OCI-LY1 (cell line): Measurements from ENCODE around the gene ACYP2.

Experiments
- H2AFZ ChIP-seq: fragments of 200-600 bp; sonication (generic), shearing (Covaris generic); 2 replicates; pipeline ENCODE4 v1.6.0; 2014; ENCODE audit warnings: antibody characterized with exemption, mild to moderate bottlenecking, low read length
- H3F3A ChIP-seq: fragments of 200-600 bp; sonication (generic), shearing (Covaris generic); 2 replicates; pipeline ENCODE4 v1.6.0; 2014; ENCODE audit warnings: mild to moderate bottlenecking, antibody characterized with exemption, low read length, moderate library complexity; ENCODE audit not compliant: insufficient read depth
- H3K27ac ChIP-seq: fragments of 200-600 bp; sonication (generic); 2 replicates; pipeline ENCODE4 v1.5.1; 2014; ENCODE audit warnings: low read length, mixed run types, mild to moderate bottlenecking, low read depth; ENCODE audit not compliant: poor library complexity, severe bottlenecking
- H3K27me3 ChIP-seq: fragments of 200-600 bp; sonication (generic); 2 replicates; pipeline ENCODE4 v1.6.0; 2014; ENCODE audit warnings: antibody characterized with exemption, mild to moderate bottlenecking, low read length, moderate library complexity; ENCODE audit not compliant: insufficient read depth
- H3K36me3 ChIP-seq: fragments of 200-600 bp; sonication (generic); 2 replicates; pipeline ENCODE4 v1.6.1; 2014; ENCODE audit warnings: mild to moderate bottlenecking, antibody characterized with exemption, low read length, moderate library complexity, mixed read lengths; ENCODE audit not compliant: insufficient read depth
- H3K4me1 ChIP-seq: fragments of 200-600 bp; sonication (generic); 2 replicates; pipeline ENCODE4 v1.5.1; 2014; ENCODE audit warnings: mild to moderate bottlenecking, low read length, moderate library complexity; ENCODE audit not compliant: insufficient read depth, severe bottlenecking
- H3K4me2 ChIP-seq: fragments of 200-600 bp; sonication (generic), shearing (Covaris generic); 2 replicates; pipeline ENCODE4 v1.6.1; 2014; ENCODE audit warnings: low read length
- H3K4me3 ChIP-seq: fragments of 200-600 bp; sonication (generic); 2 replicates; pipeline ENCODE4 v1.5.1; 2014; ENCODE audit warnings: low read length, low read depth, mild to moderate bottlenecking, mixed read lengths; ENCODE audit not compliant: poor library complexity, severe bottlenecking
- H3K79me2 ChIP-seq: fragments of 200-600 bp; shearing (Covaris generic); 2 replicates; pipeline ENCODE4 v1.6.1; 2016; ENCODE audit warnings: mixed run types, low read length, mixed read lengths; ENCODE audit not compliant: insufficient read depth
- H3K9ac ChIP-seq: fragments of 200-600 bp; sonication (generic), shearing (Covaris generic); 2 replicates; pipeline ENCODE4 v1.6.1; 2014; ENCODE audit warnings: mild to moderate bottlenecking, low read length, mixed read lengths
- H3K9me2 ChIP-seq: fragments of 200-600 bp; sonication (generic), shearing (Covaris generic); 2 replicates; pipeline ENCODE4 v1.6.1; 2014; ENCODE audit warnings: low read depth, mild to moderate bottlenecking, low read length, mixed read lengths
- H3K9me3 ChIP-seq: fragments of 200-600 bp; shearing (Covaris generic); 2 replicates; pipeline ENCODE4 v1.6.1; 2014; ENCODE audit warnings: low read length, mixed read lengths
- H4K20me1 ChIP-seq: fragments of 200-600 bp; sonication (generic), shearing (Covaris generic); 2 replicates; pipeline ENCODE4 v1.6.0; 2016; ENCODE audit warnings: mild to moderate bottlenecking, low read length; ENCODE audit not compliant: insufficient read depth
- CTCF ChIP-seq: fragments of 200-600 bp; sonication (generic), shearing (Covaris generic); IDR thresholded peaks from 2 replicates; pipeline ENCODE4 v1.5.1; 2017; ENCODE audit warnings: mild to moderate bottlenecking, antibody characterized with exemption, low read length, moderate library complexity, mixed read lengths
- EZH2 ChIP-seq: fragments of 200-600 bp; sonication (generic), shearing (Covaris generic); IDR thresholded peaks from 2 replicates; pipeline ENCODE4 v1.8.0; 2017; ENCODE audit warnings: borderline replicate concordance, mixed run types, mild to moderate bottlenecking, antibody characterized with exemption, low read length, moderate library complexity, mixed read lengths

ACYP2 gene

GRCh38 chr2:54166121-54166773 lies 50.8 kb downstream of the ACYP2 start:
- Histone ChIP-seq H3K9ac (no peak overlapping the region), H3K27ac (no peak overlapping the region), H3K27me3 (no peaks in the 10 kb centered on the region), H3K79me2 (no peaks in the 10 kb centered on the region), H3K9me3 (no peaks in the 10 kb centered on the region), H3K9me2 (no peaks in the 10 kb centered on the region), H2AFZ (no peak overlapping the region), H4K20me1 (no peaks in the 10 kb centered on the region), H3K4me1 (no peaks in the 10 kb centered on the region), H3F3A (no peaks in the 10 kb centered on the region), H3K4me2 (no peak overlapping the region), H3K4me3 (no peak overlapping the region), H3K36me3 (no peaks in the 10 kb centered on the region)
- TF ChIP-seq EZH2 (no peak), CTCF (no peak)

DNA sequence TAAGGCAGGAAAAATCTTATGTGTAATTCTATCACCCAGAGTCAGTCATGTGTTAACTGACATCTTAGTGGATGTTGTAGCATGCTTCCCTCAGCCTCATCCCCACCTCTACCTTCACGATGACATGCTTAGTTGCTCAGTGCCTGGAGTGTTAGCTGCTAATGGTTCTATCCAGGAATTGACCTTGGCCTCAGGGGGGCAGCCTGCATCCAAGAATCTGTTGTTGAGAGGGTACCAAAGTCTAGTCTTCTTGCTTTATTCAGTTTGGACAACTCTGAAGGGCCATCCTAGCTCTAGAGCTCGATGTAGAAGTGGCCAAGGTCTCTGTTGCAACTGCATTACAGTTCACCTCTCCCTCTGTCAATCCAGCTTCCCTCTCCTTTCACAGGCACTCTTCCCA lies 61.2 kb downstream of the ACYP2 start:
- Histone ChIP-seq H2AFZ (no peak overlapping the region), H3F3A (no peaks in the 10 kb centered on the region)

DNA sequence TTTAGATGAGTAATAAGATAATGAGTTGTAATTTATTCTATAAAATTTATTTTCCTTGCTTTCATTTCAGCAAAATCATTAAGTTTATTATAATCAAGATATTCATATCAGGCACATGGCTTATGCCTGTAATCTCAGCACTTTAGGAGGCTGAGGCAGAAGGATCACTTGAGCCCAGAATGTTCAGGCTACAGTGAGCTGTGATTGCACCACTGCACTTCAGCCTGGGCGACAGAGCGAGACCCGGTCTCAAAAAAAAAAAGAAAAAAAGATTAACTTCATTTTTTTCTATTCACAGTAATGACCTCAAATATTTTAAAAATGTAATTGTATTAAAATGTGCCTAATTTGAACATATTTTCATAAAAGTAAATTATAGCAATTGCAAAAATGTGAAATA lies 67.9 kb downstream of the ACYP2 start:
- Histone ChIP-seq H3K27me3 (no peaks in the 10 kb centered on the region), H3K9me3 (no peaks in the 10 kb centered on the region), H3K4me3 (no peak overlapping the region), H4K20me1 (no peaks in the 10 kb centered on the region), H2AFZ (no peak overlapping the region), H3K79me2 (no peaks in the 10 kb centered on the region), H3K9me2 (no peaks in the 10 kb centered on the region), H3K36me3 (no peaks in the 10 kb centered on the region; the same call in 1 of the 2 replicates), H3K4me2 (no peak overlapping the region), H3K9ac (no peak overlapping the region), H3K4me1 (no peaks in the 10 kb centered on the region), H3F3A (no peaks in the 10 kb centered on the region), H3K27ac (no peak overlapping the region)
- TF ChIP-seq EZH2 (no peak), CTCF (no peak)

More for the DNA sequence above, 61.2 kb downstream of the ACYP2 start:
- Histone ChIP-seq H3K27ac (no peak overlapping the region), H3K4me1 (no peaks in the 10 kb centered on the region), H4K20me1 (no peaks in the 10 kb centered on the region), H3K9me2 (no peaks in the 10 kb centered on the region), H3K4me3 (no peak overlapping the region), H3K9ac (no peak overlapping the region), H3K9me3 (no peaks in the 10 kb centered on the region), H3K79me2 (no peaks in the 10 kb centered on the region), H3K4me2 (no peak overlapping the region), H3K36me3 (no peaks in the 10 kb centered on the region), H3K27me3 (no peaks in the 10 kb centered on the region)
- TF ChIP-seq EZH2 = no peak
- peak; percentile 41; the same call in 1 of the 2 replicates for TF ChIP-seq CTCF
